Neuronal stem cell (in vitro differentiated cells): Measurements from ENCODE around the gene PSENEN.

Source experiments
- DNase-seq: peaks from one replicate; pipeline ENCODE4 v3.0.0-alpha.2; 2013; ENCODE audit warnings: low spot score
- H2AFZ ChIP-seq: one replicate; pipeline ENCODE4 v1.6.1; 2013; ENCODE audit warnings: mild to moderate bottlenecking, low read length, inconsistent platforms
- H2AK5ac ChIP-seq: 2 replicates; pipeline ENCODE4 v1.6.1; 2013; ENCODE audit warnings: low read depth, mild to moderate bottlenecking, inconsistent platforms, low read length, moderate library complexity, mixed read lengths
- H2BK120ac ChIP-seq: 2 replicates; pipeline ENCODE4 v1.6.1; 2013; ENCODE audit warnings: low read depth, mild to moderate bottlenecking, inconsistent platforms, low read length, moderate library complexity, mixed read lengths
- H2BK12ac ChIP-seq: one replicate; pipeline ENCODE4 v1.6.1; 2013; ENCODE audit warnings: low read length, inconsistent platforms
- H2BK15ac ChIP-seq: 2 replicates; pipeline ENCODE4 v1.6.1; 2013; ENCODE audit warnings: mild to moderate bottlenecking, low read length, inconsistent platforms, mixed read lengths
- H2BK5ac ChIP-seq: one replicate; pipeline ENCODE4 v1.6.1; 2013; ENCODE audit warnings: inconsistent platforms, mild to moderate bottlenecking, low read length, moderate library complexity
- H3K14ac ChIP-seq: one replicate; pipeline ENCODE4 v1.6.1; 2013; ENCODE audit warnings: low read length, inconsistent platforms
- H3K18ac ChIP-seq: 2 replicates; pipeline ENCODE4 v1.6.1; 2013; ENCODE audit warnings: low read length, inconsistent platforms
- H3K23ac ChIP-seq: 2 replicates; pipeline ENCODE4 v1.6.1; 2013; ENCODE audit warnings: low read depth, mild to moderate bottlenecking, mixed read lengths, low read length, inconsistent platforms; ENCODE audit not compliant: poor library complexity
- H3K27ac ChIP-seq: replicated peaks from 3 replicates; pipeline ENCODE4 v1.5.1; 2013; ENCODE audit warnings: low read length, inconsistent platforms
- H3K27me3 ChIP-seq, 3 experiments: 2 replicates each; pipeline ENCODE4 v1.6.1; 2013; ENCODE audit warnings: low read length in 3 of 3, mild to moderate bottlenecking in 2 of 3, inconsistent platforms in 1 of 3, low read depth in 1 of 3, mixed read lengths in 1 of 3, moderate library complexity in 1 of 3; ENCODE audit not compliant: control insufficient read depth in 3 of 3, insufficient read depth in 3 of 3
- H3K36me3 ChIP-seq, 2 donors: replicated peaks in 1 of 2; 2 replicates each; pipeline ENCODE4 v1.6.1; 2013; ENCODE audit warnings: low read length in 2 of 2; ENCODE audit not compliant: control insufficient read depth in 2 of 2, insufficient read depth in 2 of 2
- H3K4ac ChIP-seq: 2 replicates; pipeline ENCODE4 v1.6.1; 2013; ENCODE audit warnings: inconsistent platforms, mild to moderate bottlenecking, low read length, moderate library complexity
- H3K4me1 ChIP-seq, 2 donors: 1 replicate in 1 of 2; 2 replicates in 1 of 2; pipeline ENCODE4 v1.6.1; 2013; ENCODE audit warnings: low read length in 2 of 2, low read depth in 1 of 2; ENCODE audit not compliant: control insufficient read depth in 2 of 2, insufficient read depth in 1 of 2
- H3K4me2 ChIP-seq: one replicate; pipeline ENCODE4 v1.6.1; 2013; ENCODE audit warnings: mild to moderate bottlenecking, low read length, inconsistent platforms; ENCODE audit not compliant: insufficient read depth, poor library complexity, severe bottlenecking
- H3K4me3 ChIP-seq, 2 donors: 2 replicates each; pipeline ENCODE4 v1.5.1; 2013; ENCODE audit warnings: low read length in 2 of 2, mild to moderate bottlenecking in 2 of 2, inconsistent platforms in 1 of 2, moderate library complexity in 1 of 2
- H3K79me1 ChIP-seq: one replicate; pipeline ENCODE4 v1.6.1; 2013; ENCODE audit warnings: low read depth, mild to moderate bottlenecking, inconsistent platforms, low read length, moderate library complexity
- H3K9ac ChIP-seq: one replicate; pipeline ENCODE4 v1.6.1; 2013; ENCODE audit warnings: mild to moderate bottlenecking, low read depth, low read length, inconsistent platforms; ENCODE audit not compliant: poor library complexity
- H3K9me3 ChIP-seq, 2 donors: replicated peaks in 1 of 2; 2 replicates each; pipeline versions ENCODE3 to v1.6.1; 2013; ENCODE audit warnings: low read length in 2 of 2, mild to moderate bottlenecking in 2 of 2, inconsistent platforms in 1 of 2, low read depth in 1 of 2, mixed read lengths in 1 of 2, moderate library complexity in 1 of 2; ENCODE audit not compliant: control insufficient read depth in 2 of 2, insufficient read depth in 1 of 2
- H4K8ac ChIP-seq: one replicate; pipeline ENCODE4 v1.6.1; 2013; ENCODE audit warnings: low read depth, mild to moderate bottlenecking, inconsistent platforms, low read length, moderate library complexity
- H4K91ac ChIP-seq: one replicate; pipeline ENCODE4 v1.6.1; 2013; ENCODE audit warnings: low read length, low read depth, mild to moderate bottlenecking, inconsistent platforms; ENCODE audit not compliant: poor library complexity
- WGBS, 2 donors: extraction: QIAGEN DNeasy Blood & Tissue Kit; methylation state at CpG; one replicate each; pipeline ENCODE4 v1.1.7; 2013; ENCODE audit warnings: missing lambda C conversion rate in 2 of 2, mixed read lengths in 1 of 2; ENCODE audit not compliant: insufficient read length in 2 of 2, insufficient replicate concordance in 1 of 2; ENCODE audit errors: extremely low coverage in 2 of 2; 5-methylcytosine and 5-hydroxymethylcytosine counted together

The PSENEN gene

DNA sequence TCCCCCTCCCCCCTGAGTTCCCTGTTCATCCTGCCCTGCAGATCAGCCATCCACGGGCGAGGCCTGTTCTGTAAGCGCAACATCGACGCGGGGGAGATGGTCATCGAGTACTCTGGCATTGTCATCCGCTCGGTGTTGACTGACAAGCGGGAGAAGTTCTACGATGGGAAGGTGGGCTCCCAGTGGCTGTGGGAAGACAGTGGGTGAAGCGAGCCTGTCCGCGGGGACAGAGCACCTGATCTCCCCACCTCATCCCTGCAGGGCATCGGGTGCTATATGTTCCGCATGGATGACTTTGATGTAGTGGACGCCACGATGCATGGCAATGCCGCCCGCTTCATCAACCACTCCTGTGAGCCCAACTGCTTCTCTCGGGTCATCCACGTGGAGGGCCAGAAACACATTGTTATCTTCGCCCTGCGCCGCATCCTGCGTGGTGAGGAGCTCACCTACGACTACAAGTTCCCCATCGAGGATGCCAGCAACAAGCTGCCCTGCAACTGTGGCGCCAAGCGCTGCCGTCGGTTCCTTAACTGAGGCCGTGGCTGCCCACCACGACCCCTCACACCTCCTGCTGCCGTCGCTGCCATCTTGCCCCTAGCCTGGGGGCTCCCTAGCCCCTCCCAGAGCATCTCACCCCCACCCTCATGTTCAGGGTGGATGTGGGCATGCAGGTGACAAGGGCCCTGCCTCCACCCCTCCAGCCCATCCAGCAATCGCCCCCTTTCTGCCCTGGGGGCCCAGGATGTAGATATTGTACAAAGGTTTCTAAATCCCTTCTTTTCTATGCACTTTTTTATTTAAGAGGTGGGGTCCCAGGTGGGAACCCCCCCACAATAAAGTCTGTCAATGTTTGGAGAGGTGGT lies 7.2 kb upstream of the PSENEN start:
- no peak for DNase-seq
- no peak overlapping the region for H3K18ac ChIP-seq
- H3K4me1 ChIP-seq = peaks cover 2 to 5% of the 10 kb centered on the region in 2 donors
- H2BK120ac ChIP-seq = no peak overlapping the region
- no peak overlapping the region for H2AFZ ChIP-seq
- no peak overlapping the region for H3K4ac ChIP-seq
- no peak overlapping the region for H2BK15ac ChIP-seq
- WGBS, 2 donors = no CpG with 5 or more reads among the region's 37 CpGs
- peak overlapping the region; percentile 87 for H2BK5ac ChIP-seq
- H3K27me3 ChIP-seq = no peaks in the 10 kb centered on the region
- H4K8ac ChIP-seq = no peak overlapping the region
- H3K36me3 ChIP-seq = peaks cover 46 to 72% of the 10 kb centered on the region in 2 donors
- H3K14ac ChIP-seq = no peak overlapping the region
- H3K79me1 ChIP-seq = peaks cover 9% of the 10 kb centered on the region
- H3K4me2 ChIP-seq = no peak overlapping the region
- H2BK12ac ChIP-seq = no peak overlapping the region
- H3K23ac ChIP-seq = peak overlapping the region; percentile 80
- no peak overlapping the region for H2AK5ac ChIP-seq
- no peak overlapping the region for H4K91ac ChIP-seq
- H3K4me3 ChIP-seq = no peak overlapping the region
- H3K9ac ChIP-seq = peak overlapping the region; percentile 70
- H3K9me3 ChIP-seq = no peaks in the 10 kb centered on the region
- no peak overlapping the region for H3K27ac ChIP-seq

- no peak overlapping the region for H2BK12ac ChIP-seq
- no peak overlapping the region for H2AK5ac ChIP-seq
- H4K91ac ChIP-seq = no peak overlapping the region
- H3K36me3 ChIP-seq = peaks cover 45 to 66% of the 10 kb centered on the region in 2 donors
- peaks cover 9% of the 10 kb centered on the region for H3K79me1 ChIP-seq
- no peak overlapping the region for H3K14ac ChIP-seq
- H2AFZ ChIP-seq = no peak overlapping the region
- no peak for DNase-seq
- no peak overlapping the region for H3K18ac ChIP-seq
- H3K4me1 ChIP-seq = peaks cover 2 to 5% of the 10 kb centered on the region in 2 donors
- H3K27ac ChIP-seq = no peak overlapping the region
- H3K23ac ChIP-seq = no peak overlapping the region
- H3K9ac ChIP-seq = no peak overlapping the region
- no peak overlapping the region for H2BK5ac ChIP-seq
- H4K8ac ChIP-seq = no peak overlapping the region
- H2BK15ac ChIP-seq = no peak overlapping the region
- H3K4me2 ChIP-seq = no peak overlapping the region
- H3K27me3 ChIP-seq = no peaks in the 10 kb centered on the region
- no peaks in the 10 kb centered on the region for H3K9me3 ChIP-seq
- H3K4me3 ChIP-seq = no peak overlapping the region
- H2BK120ac ChIP-seq = no peak overlapping the region
- H3K4ac ChIP-seq = no peak overlapping the region
- WGBS, 2 donors = no CpG with 5 or more reads among the region's 2 CpGs
Measured at GRCh38 chr19:35738887-35739229, 6.6 kb upstream of the PSENEN start.

GRCh38 chr19:35739275-35740107 lies 6.0 kb upstream of the PSENEN start:
- no peak overlapping the region for H3K27ac ChIP-seq
- peak overlapping the region; percentile 89 for H3K23ac ChIP-seq
- no peak overlapping the region for H2AFZ ChIP-seq
- peak overlapping the region; percentile 56 for H3K14ac ChIP-seq
- H2BK15ac ChIP-seq = peak overlapping the region; percentile 49
- peak overlapping the region; percentile 63 to 92 for H3K4me3 ChIP-seq
- no peak overlapping the region for H2BK12ac ChIP-seq
- H2AK5ac ChIP-seq = peak overlapping the region; percentile 70
- no peak overlapping the region for H3K4ac ChIP-seq
- no peak overlapping the region for H2BK120ac ChIP-seq
- H3K79me1 ChIP-seq = peaks cover 8% of the 10 kb centered on the region
- no peak for DNase-seq
- H3K27me3 ChIP-seq = no peaks in the 10 kb centered on the region
- peak overlapping the region; percentile 83 for H3K4me2 ChIP-seq
- peak overlapping the region; percentile 24 for H3K9ac ChIP-seq
- no CpG with 5 or more reads among the region's 29 CpGs for WGBS, 2 donors
- peaks cover 5 to 8% of the 10 kb centered on the region in 2 donors for H3K4me1 ChIP-seq
- no peak overlapping the region for H3K18ac ChIP-seq
- no peak overlapping the region for H4K91ac ChIP-seq
- no peak overlapping the region for H2BK5ac ChIP-seq
- no peaks in the 10 kb centered on the region for H3K9me3 ChIP-seq
- H3K36me3 ChIP-seq = peaks cover 39 to 59% of the 10 kb centered on the region in 2 donors
- H4K8ac ChIP-seq = peak overlapping the region; percentile 43

GRCh38 chr19:35740108-35740422 lies 5.4 kb upstream of the PSENEN start:
- Histone ChIP-seq H3K23ac (peak overlapping the region; percentile 96), H3K27ac (peak overlapping the region; percentile 69), H3K9ac (peak overlapping the region; percentile 93), H3K18ac (peak overlapping the region; percentile 80), H3K4ac (no peak overlapping the region), H3K36me3 (peaks cover 36 to 54% of the 10 kb centered on the region in 2 donors), H3K14ac (no peak overlapping the region), H4K8ac (no peak overlapping the region), H2BK12ac (no peak overlapping the region), H2BK15ac (peak overlapping the region; percentile 49), H3K9me3 (no peaks in the 10 kb centered on the region), H3K4me1 (peaks cover 5 to 9% of the 10 kb centered on the region in 2 donors), H2BK5ac (peak overlapping the region; percentile 75), H2AFZ (peak overlapping the region; percentile 91), H3K27me3 (no peaks in the 10 kb centered on the region), H4K91ac (no peak overlapping the region), H3K79me1 (peaks cover 8% of the 10 kb centered on the region), H2BK120ac (no peak overlapping the region), H3K4me2 (peak overlapping the region; percentile 83), H2AK5ac (peak overlapping the region; percentile 70), H3K4me3 (peak overlapping the region; percentile 63 to 92)
- no CpG with 5 or more reads among the region's 16 CpGs for WGBS, 2 donors
- no peak for DNase-seq
